PC-9 (cell line): ENCODE data around the gene ARSG. TPM values are rescaled to one million over a fixed set of nuclear protein-coding genes. Genes with fewer than 3 reads are reported as not detected.

Experiments
- BruUV-seq: library from RNA; stranded (reverse); fragments of 400-500 nt; replicated peaks from 2 replicates; lab custom pipeline; 2021; lab: Mats Ljungman, UMichigan
- CTCF ChIA-PET: fragments of 300-600 bp; sonication (Branson Sonifier 250); formaldehyde crosslinking; loops from one replicate; lab custom pipeline; 2022; ENCODE audit warnings: antibody characterized with exemption; lab: Charles Lee
- POLR2A ChIA-PET: fragments of 300-600 bp; sonication (Branson Sonifier 250); formaldehyde crosslinking; loops from one replicate; lab custom pipeline; 2022; ENCODE audit warnings: antibody characterized with exemption; ENCODE audit not compliant: unreplicated experiment; lab: Charles Lee
- DNase-seq, 2 experiments: peaks; one replicate each; pipeline versions ENCODE4 v3.0.0 to v3.0.0-alpha.2; 2015 to 2022; ENCODE audit warnings: mixed read lengths in 1 of 2
- H2AFZ ChIP-seq: fragments of 200-600 bp; sonication (generic); 2 replicates; pipeline ENCODE4 v1.8.1; 2017; ENCODE audit warnings: antibody characterized with exemption
- H3F3A ChIP-seq: fragments of 200-600 bp; sonication (generic); 2 replicates; pipeline ENCODE4 v1.8.1; 2017; ENCODE audit warnings: antibody characterized with exemption, mild to moderate bottlenecking, low read depth; ENCODE audit not compliant: insufficient read depth
- H3K27ac ChIP-seq: fragments of 200-600 bp; sonication (generic); 2 replicates; pipeline ENCODE4 v1.6.1; 2016; ENCODE audit warnings: mixed run types
- H3K27me3 ChIP-seq: fragments of 200-600 bp; sonication (generic); 2 replicates; pipeline ENCODE4 v1.6.1; 2016; ENCODE audit warnings: low read depth, mixed run types; ENCODE audit not compliant: insufficient read depth
- H3K36me3 ChIP-seq: fragments of 200-600 bp; sonication (generic); 2 replicates; pipeline ENCODE4 v1.6.1; 2016; ENCODE audit warnings: low read depth, mixed run types
- H3K4me1 ChIP-seq: fragments of 200-600 bp; sonication (generic); replicated peaks from 2 replicates; pipeline ENCODE4 v1.6.1; 2016; ENCODE audit warnings: mixed run types; ENCODE audit not compliant: insufficient read depth
- H3K4me2 ChIP-seq: fragments of 200-600 bp; sonication (generic); 2 replicates; pipeline ENCODE4 v1.6.1; 2017; ENCODE audit warnings: mixed run types
- H3K4me3 ChIP-seq: fragments of 200-600 bp; sonication (generic); 2 replicates; pipeline ENCODE4 v1.6.1; 2016; ENCODE audit warnings: mixed run types
- H3K79me2 ChIP-seq: fragments of 200-600 bp; sonication (generic); 2 replicates; pipeline ENCODE4 v1.6.1; 2017; ENCODE audit warnings: low read depth, mixed run types
- H3K9me2 ChIP-seq: fragments of 200-600 bp; sonication (generic); 2 replicates; pipeline ENCODE4 v1.8.1; 2017; ENCODE audit warnings: mild to moderate bottlenecking; ENCODE audit not compliant: insufficient read depth
- H3K9me3 ChIP-seq: fragments of 200-600 bp; sonication (generic); 2 replicates; pipeline ENCODE4 v1.8.1; 2016; ENCODE audit warnings: low read depth; ENCODE audit not compliant: insufficient read depth
- H4K20me1 ChIP-seq: fragments of 200-600 bp; sonication (generic); 2 replicates; pipeline ENCODE4 v1.8.1; 2017; ENCODE audit not compliant: insufficient read depth
- EZH2 ChIP-seq: fragments of 200-600 bp; sonication (generic); IDR thresholded peaks from 2 replicates; pipeline ENCODE4 v1.8.0; 2017; ENCODE audit warnings: antibody characterized with exemption, low read depth
- intact Hi-C: fragments of 100-400 bp; cut with micrococcal nuclease; formaldehyde crosslinking; loops from one replicate; pipeline ENCODE4 v1.10.0; 2022; ENCODE audit not compliant: unreplicated experiment
- total RNA-seq: library from RNA; stranded (reverse); gene quantifications from 2 replicates; pipeline ENCODE4 v1.2.3, GENCODE V29; 2021
- TF ChIP-seq, protein P1 (sequence below): fragments of 200-600 bp; sonication (generic); conservative IDR thresholded peaks from 2 replicates; pipeline ENCODE4 v1.6.1; 2017; ENCODE audit warnings: mixed run types, antibody characterized with exemption, mild to moderate bottlenecking, moderate library complexity

ARSG gene
- total RNA-seq, 1 experiment from 2014 or later, result 4.0 TPM

DNA sequence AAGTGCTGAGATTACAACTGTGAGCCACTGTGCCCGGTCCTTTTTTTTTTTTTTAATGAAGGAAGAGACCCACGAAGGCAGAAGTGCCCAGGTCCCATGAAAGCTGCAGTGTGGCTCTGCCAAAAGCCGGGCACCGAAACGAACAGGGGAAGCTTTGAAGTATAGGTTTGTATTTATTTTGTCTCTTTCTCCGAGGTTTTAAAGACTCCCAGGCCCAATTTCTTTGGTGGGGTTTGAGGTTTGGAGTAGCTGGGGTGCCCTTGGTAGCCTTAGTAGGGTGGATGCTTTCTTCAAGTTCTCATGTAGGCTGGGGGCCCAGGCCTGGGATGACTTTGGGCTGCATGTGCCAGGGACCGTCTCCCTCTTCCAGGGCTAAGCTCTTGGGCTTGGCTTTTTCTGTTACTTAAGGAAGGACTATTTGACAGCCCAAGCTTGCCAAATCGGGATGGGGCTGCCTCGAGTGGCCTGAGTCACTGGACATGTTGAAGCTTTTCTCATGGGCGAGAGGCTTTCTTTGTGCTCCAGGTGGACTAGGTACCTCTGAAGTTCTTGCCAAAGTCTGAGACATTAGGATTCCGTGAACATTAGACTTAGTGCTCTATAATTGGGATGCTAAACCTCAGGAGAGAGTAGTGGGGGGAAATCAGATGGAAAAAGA is 99.7 kb downstream of the ARSG start:
- TF ChIP-seq, protein P1, sequence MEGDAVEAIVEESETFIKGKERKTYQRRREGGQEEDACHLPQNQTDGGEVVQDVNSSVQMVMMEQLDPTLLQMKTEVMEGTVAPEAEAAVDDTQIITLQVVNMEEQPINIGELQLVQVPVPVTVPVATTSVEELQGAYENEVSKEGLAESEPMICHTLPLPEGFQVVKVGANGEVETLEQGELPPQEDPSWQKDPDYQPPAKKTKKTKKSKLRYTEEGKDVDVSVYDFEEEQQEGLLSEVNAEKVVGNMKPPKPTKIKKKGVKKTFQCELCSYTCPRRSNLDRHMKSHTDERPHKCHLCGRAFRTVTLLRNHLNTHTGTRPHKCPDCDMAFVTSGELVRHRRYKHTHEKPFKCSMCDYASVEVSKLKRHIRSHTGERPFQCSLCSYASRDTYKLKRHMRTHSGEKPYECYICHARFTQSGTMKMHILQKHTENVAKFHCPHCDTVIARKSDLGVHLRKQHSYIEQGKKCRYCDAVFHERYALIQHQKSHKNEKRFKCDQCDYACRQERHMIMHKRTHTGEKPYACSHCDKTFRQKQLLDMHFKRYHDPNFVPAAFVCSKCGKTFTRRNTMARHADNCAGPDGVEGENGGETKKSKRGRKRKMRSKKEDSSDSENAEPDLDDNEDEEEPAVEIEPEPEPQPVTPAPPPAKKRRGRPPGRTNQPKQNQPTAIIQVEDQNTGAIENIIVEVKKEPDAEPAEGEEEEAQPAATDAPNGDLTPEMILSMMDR, result no peak
- TF ChIP-seq EZH2, result no peak
- Histone ChIP-seq H2AFZ (no peak overlapping the region), H3K9me3 (no peaks in the 10 kb centered on the region), H3K4me1 (no peaks in the 10 kb centered on the region), H3K9me2 (no peaks in the 10 kb centered on the region), H4K20me1 (no peaks in the 10 kb centered on the region), H3F3A (no peaks in the 10 kb centered on the region), H3K27ac (no peak overlapping the region), H3K4me3 (no peak overlapping the region), H3K79me2 (no peaks in the 10 kb centered on the region), H3K4me2 (no peak overlapping the region), H3K36me3 (no peaks in the 10 kb centered on the region), H3K27me3 (no peaks in the 10 kb centered on the region)
- no peak for DNase-seq
- BruUV-seq, result no TSS peak
- ChIA-PET POLR2A (no interaction called here), CTCF (interaction anchor here (0.6 to 0.7 kb wide), 2 partner anchors 170 to 790 kb away, joined by 4 to 11 read pairs; no protein-coding TSS in a partner anchor)
- intact Hi-C loops, result no loop called here

DNA sequence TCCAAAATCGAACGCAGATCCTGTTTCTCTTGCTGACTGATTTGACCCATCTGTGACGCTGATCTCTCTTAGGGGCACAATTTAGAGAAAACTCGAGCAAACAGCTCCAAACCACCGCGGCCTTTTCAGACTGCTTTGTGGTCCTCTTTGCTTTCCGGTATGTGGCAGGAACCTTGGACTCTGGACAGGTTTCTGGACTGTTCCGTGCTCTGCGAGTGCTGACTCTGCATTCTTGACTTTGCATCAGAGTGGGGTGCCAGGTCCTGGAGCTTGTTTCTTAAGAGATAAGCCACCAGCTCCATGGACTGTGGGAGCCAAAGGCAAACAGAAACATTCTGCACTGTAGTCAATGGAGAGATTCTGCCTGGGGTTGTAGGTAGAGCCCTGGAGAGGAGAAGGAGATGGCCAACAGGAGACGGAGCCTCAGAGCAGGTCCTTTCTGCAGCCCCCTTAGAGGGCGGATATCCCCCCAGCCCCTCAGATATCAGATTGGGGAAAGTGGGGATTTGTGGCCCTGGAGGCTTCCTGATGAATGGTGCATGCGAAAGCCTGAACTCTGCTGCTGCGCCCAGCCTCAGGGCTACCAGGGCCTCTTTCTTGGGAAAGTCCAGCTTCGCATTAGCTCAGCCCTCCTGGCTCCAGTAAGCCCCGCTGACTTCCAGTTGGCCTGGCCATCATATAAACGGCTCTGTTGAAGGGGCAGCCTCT is 100.4 kb downstream of the ARSG start:
- Histone ChIP-seq H3K9me3 (no peaks in the 10 kb centered on the region), H3K36me3 (no peaks in the 10 kb centered on the region), H3K4me3 (no peak overlapping the region), H3K27ac (no peak overlapping the region), H2AFZ (no peak overlapping the region), H3K9me2 (no peaks in the 10 kb centered on the region), H3F3A (no peaks in the 10 kb centered on the region), H4K20me1 (no peaks in the 10 kb centered on the region), H3K27me3 (no peaks in the 10 kb centered on the region), H3K4me2 (no peak overlapping the region), H3K79me2 (no peaks in the 10 kb centered on the region), H3K4me1 (no peaks in the 10 kb centered on the region)
- BruUV-seq, result no TSS peak
- TF ChIP-seq EZH2, result no peak
- TF ChIP-seq, protein P1, result no peak
- ChIA-PET POLR2A (no interaction called here), CTCF (interaction anchor here (0.6 kb wide), 1 partner anchor 45 kb away, joined by 7 read pairs; no protein-coding TSS in a partner anchor)
- no peak for DNase-seq
- intact Hi-C loops, result no loop called here

DNA sequence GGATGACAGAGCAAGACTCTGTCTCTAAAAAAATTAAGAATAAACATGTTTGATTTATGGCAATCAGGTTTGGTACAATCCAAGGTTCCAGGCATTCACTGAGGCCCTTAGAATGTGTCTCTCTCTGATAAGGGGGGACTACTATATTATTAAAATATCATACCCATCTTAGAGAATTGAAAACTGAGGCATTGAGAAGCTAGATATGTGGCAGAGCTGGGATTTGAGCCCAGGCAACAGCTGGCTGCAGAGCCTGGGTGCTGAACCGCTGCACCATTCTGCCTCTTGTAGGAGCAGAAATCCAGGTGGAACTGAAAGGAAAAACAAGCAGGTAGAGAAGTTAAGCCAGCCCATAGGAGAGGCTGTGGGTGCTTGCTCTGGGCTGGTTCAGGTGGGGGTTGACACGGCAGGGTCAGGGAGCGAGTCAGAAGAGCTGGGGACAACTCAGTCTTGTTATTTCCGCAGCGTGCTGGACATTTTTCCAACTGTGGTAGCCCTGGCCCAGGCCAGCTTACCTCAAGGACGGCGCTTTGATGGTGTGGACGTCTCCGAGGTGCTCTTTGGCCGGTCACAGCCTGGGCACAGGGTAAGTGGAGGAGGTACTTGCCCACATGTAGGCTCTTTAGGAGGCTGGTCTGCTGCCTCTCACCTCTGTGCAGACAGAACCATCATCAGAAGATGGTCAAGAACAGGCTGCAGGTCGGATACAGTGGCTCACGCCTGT is 103.5 kb downstream of the ARSG start:
- Histone ChIP-seq H3F3A (peaks cover 12% of the 10 kb centered on the region), H3K4me1 (peaks cover 16% of the 10 kb centered on the region), H3K36me3 (no peaks in the 10 kb centered on the region), H3K27me3 (no peaks in the 10 kb centered on the region), H3K9me2 (no peaks in the 10 kb centered on the region), H2AFZ (no peak overlapping the region), H3K79me2 (no peaks in the 10 kb centered on the region), H3K9me3 (no peaks in the 10 kb centered on the region), H3K27ac (no peak overlapping the region), H3K4me3 (no peak overlapping the region), H3K4me2 (no peak overlapping the region), H4K20me1 (no peaks in the 10 kb centered on the region)
- no TSS peak for BruUV-seq
- intact Hi-C loops, result no loop called here
- no peak for TF ChIP-seq EZH2
- CTCF ChIA-PET, result no interaction called here
- DNase-seq, result no peak
- POLR2A ChIA-PET, result no interaction called here
